Epithelial cell of proximal tubule (primary cell): ENCODE results near the gene KIN. TPM values are rescaled to one million over a fixed set of nuclear protein-coding genes. Genes with fewer than 3 reads are reported as not detected.

Experiments
- DNase-seq: peaks from one replicate; pipeline ENCODE4 v3.0.0-alpha.2; 2011; ENCODE audit warnings: low read depth
- H3K4me3 ChIP-seq: 2 replicates; pipeline ENCODE4 v1.5.1; 2011; ENCODE audit warnings: low read depth, mild to moderate bottlenecking, low read length
- CTCF ChIP-seq: conservative IDR thresholded peaks from 2 replicates; pipeline ENCODE4 v1.5.1; 2012; ENCODE audit warnings: low read depth, mild to moderate bottlenecking, low read length
- total RNA-seq: library from RNA; depleted of rRNA; stranded (reverse); fragments of >200 nt; gene quantifications from 2 replicates; pipeline ENCODE4 v1.2.3, GENCODE V29; 2015

KIN gene
- 8.9 and 10.8 TPM in 2 replicates for total RNA-seq

GRCh38 chr10:7787857-7788638, at the start of gene KIN, which contains the start of gene ATP5F1C:
Gene KIN, minus strand, starts transcription at chr10:7787993. Its CDS starts 60 bp downstream, at chr10:7787933.
Gene ATP5F1C, plus strand, starts transcription at chr10:7788177. Its CDS starts 31 bp downstream, at chr10:7788208.
- no peak for TF ChIP-seq CTCF
- peak within 1 kb of the TSS; percentile 96 for H3K4me3 ChIP-seq
- peak; percentile 57 for DNase-seq

GRCh38 chr10:7836571-7836970, 48.8 kb upstream of the KIN start:
- DNase-seq: no peak
- no peak for TF ChIP-seq CTCF
- H3K4me3 ChIP-seq: no peak overlapping the region

GRCh38 chr10:7834262-7834661, 46.5 kb upstream of the KIN start:
- H3K4me3 ChIP-seq: no peak overlapping the region
- no peak for TF ChIP-seq CTCF
- DNase-seq: no peak

GRCh38 chr10:7833210-7833609, 45.4 kb upstream of the KIN start:
- TF ChIP-seq CTCF: no peak
- no peak overlapping the region for H3K4me3 ChIP-seq
- no peak for DNase-seq

GRCh38 chr10:7832060-7832459, 44.3 kb upstream of the KIN start:
- no peak for DNase-seq
- no peak overlapping the region for H3K4me3 ChIP-seq
- no peak for TF ChIP-seq CTCF

- TF ChIP-seq CTCF: no peak
- H3K4me3 ChIP-seq: no peak overlapping the region
- no peak for DNase-seq
Measured at GRCh38 chr10:7829289-7829834, 41.6 kb upstream of the KIN start.
